ENCODE data around the gene RPS16. TPM values are rescaled to one million over a fixed set of nuclear protein-coding genes. Genes with fewer than 3 reads are reported as not detected.

RPS16 gene
- total RNA-seq, 1 experiment from 2014 or later = 1,020 TPM

- DNase-seq (ENCODE audit: low spot score) = no peak
These were observed 13.7 kb downstream of the RPS16 start for GRCh38 chr19:39422020-39422419.

- DNase-seq (ENCODE audit: low spot score) = no peak
These were observed 15.0 kb downstream of the RPS16 start for GRCh38 chr19:39420769-39421168.

GRCh38 chr19:39419003-39419402, 16.7 kb downstream of the RPS16 start:
- DNase-seq (ENCODE audit: low spot score) = no peak

GRCh38 chr19:39417463-39418181, 18.1 kb downstream of the RPS16 start:
- no peak for DNase-seq (ENCODE audit: low spot score)

GRCh38 chr19:39416152-39417120, 19.3 kb downstream of the RPS16 start:
- no peak for DNase-seq (ENCODE audit: low spot score)

GRCh38 chr19:39415111-39416046, 20.4 kb downstream of the RPS16 start:
- no peak for DNase-seq (ENCODE audit: low spot score)

GRCh38 chr19:39413911-39414608, 21.7 kb downstream of the RPS16 start:
- no peak for DNase-seq (ENCODE audit: low spot score)

GRCh38 chr19:39413272-39413910, 22.4 kb downstream of the RPS16 start:
- DNase-seq (ENCODE audit: low spot score) = no peak

- no peak for DNase-seq (ENCODE audit: low spot score)
These were observed 22.9 kb downstream of the RPS16 start for GRCh38 chr19:39412867-39413271.

- peak; percentile 100 for DNase-seq (ENCODE audit: low spot score)
These were observed 23.5 kb downstream of the RPS16 start, which contains the start of gene PLEKHG2 for GRCh38 chr19:39412100-39412866. TSS of gene PLEKHG2 (plus strand) at chr19:39412669. CDS start at chr19:39414087, 1,418 bp downstream.

GRCh38 chr19:39411832-39412099, 24.0 kb downstream of the RPS16 start:
- DNase-seq (ENCODE audit: low spot score) = peak; percentile 100

GRCh38 chr19:39411081-39411831, 24.5 kb downstream of the RPS16 start:
- peak; percentile 91 for DNase-seq (ENCODE audit: low spot score)

GRCh38 chr19:39410831-39411080, 25.0 kb downstream of the RPS16 start:
- no peak for DNase-seq (ENCODE audit: low spot score)

- peak; percentile 81 for DNase-seq (ENCODE audit: low spot score)
These were observed 25.5 kb downstream of the RPS16 start for GRCh38 chr19:39410017-39410830.

- peak; percentile 99 for DNase-seq (ENCODE audit: low spot score)
These were observed 26.3 kb downstream of the RPS16 start for GRCh38 chr19:39409208-39410016.

GRCh38 chr19:39408392-39409207, 27.1 kb downstream of the RPS16 start:
- no peak for DNase-seq (ENCODE audit: low spot score)
